HepG2 (cell line): ENCODE results near the gene SREBF1. TPM values are rescaled to one million over a fixed set of nuclear protein-coding genes. Genes with fewer than 3 reads are reported as not detected.

Experiments
- ATF4 ChIP-seq, 2 experiments: fragments of 450-650 bp in 1 of 2; sonication (generic) in 1 of 2; formaldehyde crosslinking; IDR thresholded peaks; 2 replicates each; pipeline versions ENCODE4 v1.5.0 to v1.8.0; 2020 to 2022; ENCODE audit warnings: mild to moderate bottlenecking in 1 of 2, missing genetic modification reagents in 1 of 2
- BHLHE40 ChIP-seq: IDR thresholded peaks from 2 replicates; pipeline ENCODE4 v1.6.1; 2011; ENCODE audit warnings: low read length, improper control_type of control experiment
- HBP1 ChIP-seq: IDR thresholded peaks from 2 replicates; pipeline ENCODE4 v1.6.1; 2016; ENCODE audit warnings: low read depth, control low read depth
- HCFC1 ChIP-seq: fragments of 150-350 bp; IDR thresholded peaks from 2 replicates; pipeline ENCODE4 v1.6.1; 2014; ENCODE audit warnings: low read depth, low read length
- HNRNPK ChIP-seq: fragments of 200-400 bp; formaldehyde crosslinking; IDR thresholded peaks from 2 replicates; pipeline ENCODE4 v1.6.1; 2018; ENCODE audit warnings: low read length, low read depth, moderate library complexity, mild to moderate bottlenecking; ENCODE audit not compliant: poor library complexity, severe bottlenecking
- JUND ChIP-seq: sonication (generic); formaldehyde crosslinking; IDR thresholded peaks from 2 replicates; pipeline ENCODE4 v1.8.0; 2022; ENCODE audit warnings: mild to moderate bottlenecking, missing genetic modification reagents
- MXD1 ChIP-seq: sonication (generic); formaldehyde crosslinking; IDR thresholded peaks from 2 replicates; pipeline ENCODE4 v1.4.0; 2020; ENCODE audit warnings: mild to moderate bottlenecking, missing genetic modification reagents
- MXD3 ChIP-seq: IDR thresholded peaks from 2 replicates; pipeline ENCODE4 v1.6.1; 2016; ENCODE audit warnings: mild to moderate bottlenecking, missing biosample characterization, missing genetic modification reagents
- PATZ1 ChIP-seq: sonication (generic); formaldehyde crosslinking; IDR thresholded peaks from 2 replicates; pipeline ENCODE4 v1.4.0; 2020; ENCODE audit warnings: missing genetic modification reagents
- PLSCR1 ChIP-seq: sonication (generic); formaldehyde crosslinking; IDR thresholded peaks from 2 replicates; pipeline ENCODE4 v1.5.0; 2020; ENCODE audit warnings: missing genetic modification reagents, mild to moderate bottlenecking, borderline replicate concordance
- POLR2G ChIP-seq: fragments of 200-400 bp; formaldehyde crosslinking; IDR thresholded peaks from 2 replicates; pipeline ENCODE4 v1.6.1; 2018; ENCODE audit warnings: mild to moderate bottlenecking, low read depth, low read length, moderate library complexity
- RORA ChIP-seq: sonication (generic); formaldehyde crosslinking; IDR thresholded peaks from 2 replicates; pipeline ENCODE4 v1.5.0; 2020; ENCODE audit warnings: mild to moderate bottlenecking, missing genetic modification reagents, moderate library complexity
- SNAPC5 ChIP-seq: sonication (generic); formaldehyde crosslinking; IDR thresholded peaks from 2 replicates; pipeline ENCODE4 v1.8.1; 2023; ENCODE audit warnings: mild to moderate bottlenecking, missing genetic modification reagents, borderline replicate concordance
- TBX3 ChIP-seq: fragments of 450-650 bp; IDR thresholded peaks from 2 replicates; pipeline ENCODE4 v1.6.1; 2017; ENCODE audit warnings: antibody characterized with exemption, mild to moderate bottlenecking, inconsistent platforms, borderline replicate concordance
- TCF7 ChIP-seq: sonication (generic); IDR thresholded peaks from 2 replicates; pipeline ENCODE4 v1.6.1; 2016; ENCODE audit warnings: antibody characterized with exemption, low read depth
- TSC22D2 ChIP-seq: sonication (generic); formaldehyde crosslinking; IDR thresholded peaks from 2 replicates; pipeline ENCODE4 v1.5.1; 2020; ENCODE audit warnings: missing genetic modification reagents, mild to moderate bottlenecking, borderline replicate concordance
- ZNF232 ChIP-seq: sonication (generic); formaldehyde crosslinking; IDR thresholded peaks from 2 replicates; pipeline ENCODE4 v1.4.0; 2020; ENCODE audit warnings: missing genetic modification reagents, borderline replicate concordance
- ZNF431 ChIP-seq: sonication (generic); formaldehyde crosslinking; IDR thresholded peaks from 2 replicates; pipeline ENCODE4 v1.9.0; 2022; ENCODE audit warnings: missing genetic modification reagents, low read depth, mild to moderate bottlenecking, borderline replicate concordance
- ZNF503 ChIP-seq: sonication (generic); formaldehyde crosslinking; IDR thresholded peaks from 2 replicates; pipeline ENCODE4 v1.4.0; 2020; ENCODE audit warnings: missing genetic modification reagents
- ZNF546 ChIP-seq: sonication (generic); formaldehyde crosslinking; conservative IDR thresholded peaks from 2 replicates; pipeline ENCODE4 v1.8.1; 2023; ENCODE audit warnings: mild to moderate bottlenecking, missing genetic modification reagents
- ZSCAN22 ChIP-seq: sonication (generic); formaldehyde crosslinking; IDR thresholded peaks from 2 replicates; pipeline ENCODE4 v1.4.0; 2020; ENCODE audit warnings: mild to moderate bottlenecking, missing genetic modification reagents
- polyA plus RNA-seq, 8 experiments: library from polyadenylated mRNA; depleted of rRNA in 3 of 8; stranded (reverse) in 7 of 8; unstranded in 1 of 8; fragments of >200 nt; fragmentation: Illumina TruSeq in 4 of 8; extraction: Trizol in 4 of 8; gene quantifications; 2 replicates each; pipeline versions ENCODE4 v1.2.1 to v1.2.3, GENCODE V29; 2011 to 2016; ENCODE audit warnings: low read depth in 4 of 8, missing spikeins in 1 of 8, mixed read lengths in 1 of 8; ENCODE audit not compliant: insufficient read depth in 1 of 8
- total RNA-seq, 5 experiments: library from RNA; depleted of rRNA; stranded (reverse); fragments of >200 nt; fragmentation: Illumina TruSeq; extraction: Trizol; gene quantifications; 2 replicates each; pipeline ENCODE4 v1.2.3, GENCODE V29; 2016; ENCODE audit warnings: low read depth in 1 of 5

The SREBF1 gene
- total and polyA plus RNA-seq, 2 of the 13 experiments (the other 11 are each of a cell fraction or from before 2014, with no cell fraction given), result 34.3 to 38.0 TPM

GRCh38 chr17:17830740-17831207 lies 6.0 kb downstream of the SREBF1 start (continued):
- no peak for TF ChIP-seq SNAPC5
- no peak for TF ChIP-seq HNRNPK
- TF ChIP-seq RORA (CRISPR knock-in tag), result no peak
- TF ChIP-seq PATZ1 (CRISPR knock-in tag), result peak; percentile 82
- TF ChIP-seq ATF4 (CRISPR knock-in tag; IDR thresholded peaks at IDR 0.05), result 0 out of 4 replicates have a peak, but pooled peaks of 1 of the 2 experiments have one; percentile 44
- 0 out of 2 replicates have a peak, but pooled peaks have one; percentile 30 for TF ChIP-seq ZNF546 (CRISPR knock-in tag)
- TF ChIP-seq ZNF232, result peak; percentile 78; the same call in 1 of the 2 replicates
- TF ChIP-seq ZNF431 (CRISPR knock-in tag), result peak; percentile 82
- TF ChIP-seq ZSCAN22 (CRISPR knock-in tag), result no peak
- peak; percentile 99; the same call in 1 of the 2 replicates for TF ChIP-seq MXD1
- TF ChIP-seq POLR2G, result peak; percentile 45; the same call in 1 of the 2 replicates
- peak; percentile 69; the same call in 1 of the 2 replicates for TF ChIP-seq TSC22D2 (CRISPR knock-in tag)
- TF ChIP-seq TBX3, result no peak
- TF ChIP-seq HCFC1, result no peak
- no peak; the same call in 1 of the 2 replicates for TF ChIP-seq JUND (CRISPR knock-in tag)
- TF ChIP-seq PLSCR1 (CRISPR knock-in tag), result no peak
- TF ChIP-seq TCF7, result no peak
- peak; percentile 96 for TF ChIP-seq MXD3 (CRISPR knock-in tag)
- peak; percentile 43; the same call in 1 of the 2 replicates for TF ChIP-seq BHLHE40
- TF ChIP-seq ZNF503, result peak; percentile 81; the same call in 1 of the 2 replicates
- peak; percentile 92 for TF ChIP-seq HBP1 (CRISPR knock-in tag)
